ENCODE results near the gene FHAD1. TPM values are rescaled to one million over a fixed set of nuclear protein-coding genes. Genes with fewer than 3 reads are reported as not detected.

The FHAD1 gene
- total and polyA plus RNA-seq, 11 donors, result 0.06 to 1.1 (median 0.12) TPM; not detected in 4

DNA sequence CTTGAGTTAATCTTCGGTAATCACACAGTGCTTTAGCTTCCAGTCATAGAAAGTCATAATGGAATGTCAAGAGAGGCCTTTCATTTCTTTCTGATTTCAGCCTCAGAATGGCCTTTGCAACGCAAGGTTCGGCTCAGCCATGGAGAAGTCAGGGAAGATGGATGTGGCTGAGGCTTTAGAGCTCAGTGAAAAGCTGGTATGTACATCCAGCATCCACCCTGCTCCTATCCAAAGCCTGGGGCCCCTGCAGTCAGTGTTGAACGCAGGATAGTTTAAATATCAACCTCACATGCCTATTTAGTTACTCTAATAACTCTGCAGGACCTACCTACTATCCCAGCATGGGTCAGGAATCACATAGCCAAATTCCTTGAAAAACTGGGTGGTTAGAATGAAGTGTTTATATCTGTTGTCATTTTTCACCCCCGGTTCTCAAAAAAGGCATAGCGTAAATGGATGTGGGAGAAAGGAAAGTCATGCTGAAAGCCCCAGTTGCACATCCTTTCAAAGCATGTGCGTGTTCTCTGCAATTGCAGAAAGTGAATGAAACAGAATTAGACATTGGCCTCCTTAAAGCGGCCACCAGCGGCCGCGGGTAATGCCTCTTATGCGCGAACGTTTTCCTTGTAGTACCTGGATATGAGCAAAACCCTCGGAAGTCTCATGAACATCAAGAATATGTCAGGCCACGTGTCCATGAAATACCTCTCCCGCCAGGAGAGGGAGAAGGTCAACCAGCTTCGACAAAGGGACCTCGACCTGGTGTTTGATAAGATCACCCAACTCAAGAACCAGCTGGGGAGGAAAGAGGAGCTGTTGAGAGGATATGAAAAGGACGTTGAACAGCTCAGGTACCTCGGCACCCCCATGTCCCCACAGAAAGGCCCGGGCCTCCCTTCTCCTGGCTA lies 133.8 kb downstream of the FHAD1 start:
- no peak for TF ChIP-seq POLR2A (IDR thresholded peaks at IDR 0.05)
- TF ChIP-seq, protein P1, sequence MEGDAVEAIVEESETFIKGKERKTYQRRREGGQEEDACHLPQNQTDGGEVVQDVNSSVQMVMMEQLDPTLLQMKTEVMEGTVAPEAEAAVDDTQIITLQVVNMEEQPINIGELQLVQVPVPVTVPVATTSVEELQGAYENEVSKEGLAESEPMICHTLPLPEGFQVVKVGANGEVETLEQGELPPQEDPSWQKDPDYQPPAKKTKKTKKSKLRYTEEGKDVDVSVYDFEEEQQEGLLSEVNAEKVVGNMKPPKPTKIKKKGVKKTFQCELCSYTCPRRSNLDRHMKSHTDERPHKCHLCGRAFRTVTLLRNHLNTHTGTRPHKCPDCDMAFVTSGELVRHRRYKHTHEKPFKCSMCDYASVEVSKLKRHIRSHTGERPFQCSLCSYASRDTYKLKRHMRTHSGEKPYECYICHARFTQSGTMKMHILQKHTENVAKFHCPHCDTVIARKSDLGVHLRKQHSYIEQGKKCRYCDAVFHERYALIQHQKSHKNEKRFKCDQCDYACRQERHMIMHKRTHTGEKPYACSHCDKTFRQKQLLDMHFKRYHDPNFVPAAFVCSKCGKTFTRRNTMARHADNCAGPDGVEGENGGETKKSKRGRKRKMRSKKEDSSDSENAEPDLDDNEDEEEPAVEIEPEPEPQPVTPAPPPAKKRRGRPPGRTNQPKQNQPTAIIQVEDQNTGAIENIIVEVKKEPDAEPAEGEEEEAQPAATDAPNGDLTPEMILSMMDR (IDR thresholded peaks at IDR 0.05), result no peak

DNA sequence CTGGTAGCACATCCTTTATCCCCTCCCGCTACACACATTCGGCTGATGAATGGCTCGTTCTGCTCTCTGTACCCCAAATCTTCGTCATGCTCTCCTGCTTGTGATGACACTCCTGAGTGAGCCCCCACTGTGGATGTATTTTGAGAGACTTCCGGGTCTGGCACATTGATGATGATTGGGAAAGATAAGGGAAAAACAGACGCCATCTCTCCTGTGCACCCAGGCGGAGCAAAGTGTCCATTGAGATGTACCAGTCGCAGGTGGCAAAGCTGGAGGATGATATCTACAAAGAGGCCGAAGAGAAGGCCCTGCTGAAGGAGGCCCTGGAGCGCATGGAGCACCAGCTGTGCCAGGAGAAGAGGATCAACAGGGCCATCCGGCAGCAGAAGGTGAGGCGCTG lies 134.8 kb downstream of the FHAD1 start:
- WGBS, 4 donors, result 87 to 93% (median 89%) methylated on average over 12 of the region's 12 CpGs
- no peaks in the 10 kb centered on the region for H3K9me3 ChIP-seq
- no peak for DNase-seq
- TF ChIP-seq, protein P1 (IDR thresholded peaks at IDR 0.05), result no peak
- no peak for TF ChIP-seq POLR2A (IDR thresholded peaks at IDR 0.05)
- H3K4me3 ChIP-seq, result no peak overlapping the region
- H3K36me3 ChIP-seq, result no peaks in the 10 kb centered on the region
- H3K4me1 ChIP-seq, result peaks cover 0 to 20% (median 2%) of the 10 kb centered on the region in 12 donors
- intact Hi-C loops (cut with DNase I), result no loop called here
- H3K27ac ChIP-seq, result no peak overlapping the region
- peaks cover 0 to 24% (median 0%) of the 10 kb centered on the region in 9 donors for H3K27me3 ChIP-seq
- ATAC-seq, result no peak

More for the DNA sequence above, 133.8 kb downstream of the FHAD1 start:
- H3K36me3 ChIP-seq, result no peaks in the 10 kb centered on the region
- no peaks in the 10 kb centered on the region for H3K9me3 ChIP-seq
- intact Hi-C loops (cut with DNase I), result no loop called here
- H3K4me1 ChIP-seq, result peaks cover 0 to 11% (median 0%) of the 10 kb centered on the region in 12 donors
- peaks cover 0 to 23% (median 0%) of the 10 kb centered on the region in 9 donors for H3K27me3 ChIP-seq
- no peak overlapping the region for H3K27ac ChIP-seq
- H3K4me3 ChIP-seq, result no peak overlapping the region
- DNase-seq, result no peak
- WGBS, 4 donors, result 90 to 93% (median 92%) methylated on average over 22 of the region's 22 CpGs
- no peak for ATAC-seq

DNA sequence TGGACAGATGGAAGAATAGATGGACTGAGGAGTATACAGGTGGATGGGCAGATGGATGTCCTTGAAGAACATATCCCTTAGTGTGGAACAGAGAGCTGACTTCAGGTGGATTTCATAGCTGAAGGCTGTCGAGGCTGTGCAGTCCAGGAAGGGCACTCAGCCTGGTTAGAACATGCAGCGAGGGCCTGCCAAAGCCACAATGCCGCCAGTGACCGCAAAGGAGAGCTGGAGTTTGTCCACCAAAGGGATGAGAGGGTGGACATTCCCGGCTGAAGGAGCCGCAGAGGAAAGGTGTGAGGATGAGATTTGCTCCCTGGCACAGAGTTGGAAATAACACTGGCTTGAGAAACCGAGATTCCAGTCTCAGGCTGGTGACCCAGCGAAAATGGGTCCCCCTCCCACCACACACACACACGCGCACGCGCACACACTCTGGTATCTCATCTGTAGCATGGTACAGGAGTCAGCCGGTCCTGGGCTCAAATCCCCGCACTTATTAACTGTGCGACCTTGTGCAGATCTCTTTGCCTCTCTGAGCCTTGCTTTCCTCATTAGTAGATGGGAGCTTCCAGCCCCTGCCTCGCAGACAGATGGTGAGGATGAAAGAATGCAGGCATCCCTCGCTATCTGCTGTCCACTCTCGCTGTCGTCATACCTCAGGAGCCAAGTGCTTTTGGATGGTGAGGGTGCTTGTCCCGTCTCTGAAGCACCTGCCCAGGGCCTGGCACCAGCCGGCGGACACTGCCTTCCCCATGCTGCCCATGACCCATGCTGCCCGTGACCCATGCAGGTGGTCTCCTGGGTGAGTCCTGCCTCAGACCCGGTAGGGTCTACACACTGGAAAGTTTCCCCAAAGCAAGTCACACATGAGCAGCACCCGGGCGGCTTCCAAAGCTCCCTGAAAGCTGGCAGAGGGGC lies 135.8 kb downstream of the FHAD1 start:
- no peaks in the 10 kb centered on the region for H3K9me3 ChIP-seq
- H3K27ac ChIP-seq, result no peak overlapping the region
- DNase-seq, result no peak
- no peak overlapping the region for H3K4me3 ChIP-seq
- peaks cover 0 to 21% (median 2%) of the 10 kb centered on the region in 12 donors for H3K4me1 ChIP-seq
- TF ChIP-seq, protein P1 (IDR thresholded peaks at IDR 0.05), result no peak
- no peak for TF ChIP-seq POLR2A (IDR thresholded peaks at IDR 0.05)
- H3K36me3 ChIP-seq, result no peaks in the 10 kb centered on the region
- peaks cover 0 to 34% (median 0%) of the 10 kb centered on the region in 9 donors for H3K27me3 ChIP-seq
- intact Hi-C loops (cut with DNase I), result no loop called here
- peak in 3 of 4 donors; percentile 15 to 29 (median 18) for ATAC-seq
- WGBS, 4 donors, result 75 to 79% (median 76%) methylated on average over 26 of the region's 26 CpGs
